K562 (cell line): ENCODE data around the gene RBM17. TPM values are rescaled to one million over a fixed set of nuclear protein-coding genes. Genes with fewer than 3 reads are reported as not detected.
A peak's percentile ranks its signal among the peaks of the same experiment; 100 is the strongest.

Experiments used
- ARID2 ChIP-seq: fragments of 450-650 bp; IDR thresholded peaks from 2 replicates; pipeline ENCODE4 v1.6.1; 2017; ENCODE audit warnings: antibody characterized with exemption, mild to moderate bottlenecking
- BRD4 ChIP-seq: fragments of 200-600 bp; sonication (generic); IDR thresholded peaks from 2 replicates; pipeline ENCODE4 v1.6.1; 2017; ENCODE audit warnings: inconsistent platforms
- CREM ChIP-seq: IDR thresholded peaks from 2 replicates; pipeline ENCODE4 v1.6.1; 2014; ENCODE audit warnings: antibody characterized with exemption, low read depth
- GATAD2B ChIP-seq: fragments of 450-650 bp; IDR thresholded peaks from 2 replicates; pipeline ENCODE4 v1.6.1; 2017; ENCODE audit warnings: mild to moderate bottlenecking, borderline replicate concordance
- HCFC1 ChIP-seq: IDR thresholded peaks from 2 replicates; pipeline ENCODE4 v1.6.1; 2012; ENCODE audit warnings: low read depth, low read length, improper control_type of control experiment
- IRF9 ChIP-seq: fragments of 450-650 bp; IDR thresholded peaks from 2 replicates; pipeline ENCODE4 v1.6.1; 2016; ENCODE audit warnings: missing biosample characterization, missing genetic modification characterization
- MYBL2 ChIP-seq, 2 experiments: fragments of 450-650 bp in 1 of 2; sonication (generic) in 1 of 2; formaldehyde crosslinking in 1 of 2; IDR thresholded peaks; 2 replicates each; pipeline versions ENCODE4 v1.6.1 to v1.8.1; 2017 to 2022; ENCODE audit warnings: borderline replicate concordance in 1 of 2, inconsistent platforms in 1 of 2, low read depth in 1 of 2, mild to moderate bottlenecking in 1 of 2, missing genetic modification reagents in 1 of 2, moderate library complexity in 1 of 2
- NCOA2 ChIP-seq, 2 experiments: fragments of 450-650 bp; IDR thresholded peaks; 2 replicates each; pipeline ENCODE4 v1.6.1; 2018; ENCODE audit warnings: mild to moderate bottlenecking in 2 of 2, moderate library complexity in 1 of 2; ENCODE audit not compliant: partially characterized antibody in 2 of 2
- POLR2A ChIP-seq: fragments of 450-650 bp; conservative IDR thresholded peaks from 2 replicates; pipeline ENCODE4 v1.6.1; 2016
- RREB1 ChIP-seq: fragments of 250-450 bp; sonication (Bioruptor Pico); IDR thresholded peaks from 2 replicates; pipeline ENCODE4 v1.4.0; 2020
- SAFB ChIP-seq: fragments of 200-400 bp; formaldehyde crosslinking; IDR thresholded peaks from 2 replicates; pipeline ENCODE4 v1.6.1; 2017; ENCODE audit warnings: low read depth, low read length, borderline replicate concordance
- TEAD4 ChIP-seq, 2 experiments: sonication (generic) in 1 of 2; formaldehyde crosslinking in 1 of 2; IDR thresholded peaks; 2 replicates each; pipeline versions ENCODE4 v1.6.1 to v1.8.0; 2012 to 2022; ENCODE audit warnings: borderline replicate concordance in 1 of 2, inconsistent platforms in 1 of 2, low read length in 1 of 2, mild to moderate bottlenecking in 1 of 2, missing genetic modification reagents in 1 of 2
- ZNF3 ChIP-seq: fragments of 250-450 bp; sonication (Bioruptor Pico); IDR thresholded peaks from 2 replicates; pipeline ENCODE4 v1.5.0; 2021; ENCODE audit warnings: mild to moderate bottlenecking, moderate library complexity
- ZNF583 ChIP-seq: fragments of 250-450 bp; sonication (Bioruptor Pico); IDR thresholded peaks from 2 replicates; pipeline ENCODE4 v1.4.0; 2020
- ZNF592 ChIP-seq: fragments of 450-650 bp; IDR thresholded peaks from 2 replicates; pipeline ENCODE4 v1.6.1; 2017; ENCODE audit warnings: antibody characterized with exemption, mild to moderate bottlenecking
- ZNF785 ChIP-seq: fragments of 250-450 bp; sonication (Bioruptor Pico); IDR thresholded peaks from 2 replicates; pipeline ENCODE4 v1.4.0; 2020; ENCODE audit warnings: mild to moderate bottlenecking
- polyA plus RNA-seq, 8 experiments: library from polyadenylated mRNA; depleted of rRNA in 4 of 8; stranded (reverse) in 5 of 8; unstranded in 3 of 8; fragments of >200 nt; fragmentation: Nextera tagmentation in 2 of 8; fragmentation: Illumina TruSeq in 1 of 8; extraction: Ambion mirVana in 2 of 8; extraction: Trizol in 1 of 8; gene quantifications; 2 replicates each; pipeline versions ENCODE4 v1.2.1 to v1.2.3, GENCODE V29; 2011 to 2014; ENCODE audit warnings: inconsistent platforms in 1 of 8, missing spikeins in 1 of 8
- total RNA-seq, 7 experiments: library from RNA; depleted of rRNA in 6 of 7; stranded (reverse); fragments of >200 nt in 6 of 7; fragmentation: Illumina TruSeq in 2 of 7; extraction: Trizol in 2 of 7; gene quantifications; 2 replicates each; pipeline versions ENCODE4 v1.2.1 to v1.2.3, GENCODE V29; 2011 to 2021; ENCODE audit warnings: low replicate concordance in 1 of 7

Gene RBM17
- total and polyA plus RNA-seq, 9 of the 15 experiments (the other 6 are each of a cell fraction or from before 2014, with no cell fraction given): 23.6 to 217 (median 124) TPM

GRCh38 chr10:6086375-6087233 lies 2.2 kb upstream of the RBM17 start (continued):
- TF ChIP-seq BRD4: no peak
- TF ChIP-seq ZNF3 (CRISPR knock-in tag): no peak
- TF ChIP-seq POLR2A: no peak
- peak; percentile 62 for TF ChIP-seq CREM
- no peak for TF ChIP-seq IRF9 (tag)
- no peak; the same call in 1 of the 2 replicates for TF ChIP-seq GATAD2B
- TF ChIP-seq RREB1 (CRISPR knock-in tag): no peak
- no peak for TF ChIP-seq ZNF785
- no peak for TF ChIP-seq HCFC1
- TF ChIP-seq ZNF583 (CRISPR knock-in tag): no peak
- TF ChIP-seq ZNF592: no peak
- no peak for TF ChIP-seq NCOA2 (IDR thresholded peaks at IDR 0.05; ENCODE audit: partially characterized antibody in 2 of 2)
- no peak for TF ChIP-seq ARID2
- 0 out of 2 replicates have a peak, but pooled peaks have one; percentile 20 for TF ChIP-seq TEAD4 (IDR thresholded peaks at IDR 0.05; ENCODE audit: low read length)
- TF ChIP-seq TEAD4 (CRISPR knock-in tag; IDR thresholded peaks at IDR 0.05; ENCODE audit: borderline replicate concordance): no peak
- no peak for TF ChIP-seq SAFB
- no peak for TF ChIP-seq MYBL2 (IDR thresholded peaks at IDR 0.05; ENCODE audit: low read depth)
- TF ChIP-seq MYBL2 (CRISPR knock-in tag; IDR thresholded peaks at IDR 0.05; ENCODE audit: borderline replicate concordance): no peak
